Stomach (tissue), 4 donors: ENCODE measurements around the gene LIPK.

Source experiments
- POLR2A ChIP-seq, 4 donors: fragments of 450-650 bp; IDR thresholded peaks; one replicate each; pipeline ENCODE4 v1.6.1; 2016; ENCODE audit warnings: antibody characterized with exemption in 4 of 4, control low read depth in 2 of 4, mild to moderate bottlenecking in 1 of 4, moderate library complexity in 1 of 4
- POLR2AphosphoS5 ChIP-seq, 3 donors: sonication (generic); formaldehyde crosslinking; IDR thresholded peaks; one replicate each; pipeline ENCODE4 v1.6.1; 2016; ENCODE audit warnings: antibody characterized with exemption in 3 of 3
- TF ChIP-seq, protein P1 (sequence below), 7 experiments: fragments of 450-650 bp in 4 of 7; fragments of 200-600 bp in 3 of 7; sonication (generic) in 3 of 7; IDR thresholded peaks; one replicate each; pipeline ENCODE4 v1.5.1; 2016 to 2019; ENCODE audit warnings: antibody characterized with exemption in 7 of 7, control low read depth in 2 of 7, mild to moderate bottlenecking in 1 of 7

DNA sequence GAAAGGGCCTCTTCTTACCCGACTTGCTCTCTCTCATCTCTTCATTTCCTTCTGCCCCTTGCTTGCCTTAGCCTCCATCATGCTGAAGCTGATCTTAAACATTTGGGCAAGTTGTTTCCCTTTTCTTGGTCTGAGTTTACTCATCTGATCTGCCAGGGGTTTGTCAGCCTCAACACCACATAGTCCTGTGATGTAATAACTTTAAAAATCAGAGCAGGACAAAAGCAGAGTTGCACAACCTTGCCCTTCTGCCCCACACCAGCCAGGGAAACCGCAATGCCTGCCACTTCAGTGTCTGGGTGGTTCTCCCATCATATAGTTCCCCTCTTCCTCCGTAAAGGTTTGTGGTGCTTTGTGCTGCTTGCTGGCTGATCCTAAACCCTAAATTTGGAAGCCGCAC, 86.6 kb downstream of the LIPK start:
- TF ChIP-seq POLR2A (IDR thresholded peaks at IDR 0.05) (no peak), POLR2AphosphoS5 (IDR thresholded peaks at IDR 0.05) (no peak)
- TF ChIP-seq, protein P1, sequence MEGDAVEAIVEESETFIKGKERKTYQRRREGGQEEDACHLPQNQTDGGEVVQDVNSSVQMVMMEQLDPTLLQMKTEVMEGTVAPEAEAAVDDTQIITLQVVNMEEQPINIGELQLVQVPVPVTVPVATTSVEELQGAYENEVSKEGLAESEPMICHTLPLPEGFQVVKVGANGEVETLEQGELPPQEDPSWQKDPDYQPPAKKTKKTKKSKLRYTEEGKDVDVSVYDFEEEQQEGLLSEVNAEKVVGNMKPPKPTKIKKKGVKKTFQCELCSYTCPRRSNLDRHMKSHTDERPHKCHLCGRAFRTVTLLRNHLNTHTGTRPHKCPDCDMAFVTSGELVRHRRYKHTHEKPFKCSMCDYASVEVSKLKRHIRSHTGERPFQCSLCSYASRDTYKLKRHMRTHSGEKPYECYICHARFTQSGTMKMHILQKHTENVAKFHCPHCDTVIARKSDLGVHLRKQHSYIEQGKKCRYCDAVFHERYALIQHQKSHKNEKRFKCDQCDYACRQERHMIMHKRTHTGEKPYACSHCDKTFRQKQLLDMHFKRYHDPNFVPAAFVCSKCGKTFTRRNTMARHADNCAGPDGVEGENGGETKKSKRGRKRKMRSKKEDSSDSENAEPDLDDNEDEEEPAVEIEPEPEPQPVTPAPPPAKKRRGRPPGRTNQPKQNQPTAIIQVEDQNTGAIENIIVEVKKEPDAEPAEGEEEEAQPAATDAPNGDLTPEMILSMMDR (IDR thresholded peaks at IDR 0.05), result no peak
